HUES6 (cell line): ENCODE data around the gene KY.

ENCODE experiments used
- H3K27ac ChIP-seq: 2 replicates; pipeline ENCODE4 v1.7.0; 2013; ENCODE audit warnings: low read depth, mild to moderate bottlenecking, low read length, inconsistent platforms
- H3K27me3 ChIP-seq: 2 replicates; pipeline ENCODE4 v1.6.1; 2013; ENCODE audit warnings: low read length; ENCODE audit not compliant: control insufficient read depth, insufficient read depth
- H3K36me3 ChIP-seq: 2 replicates; pipeline ENCODE4 v1.6.1; 2013; ENCODE audit warnings: low read length; ENCODE audit not compliant: control insufficient read depth, insufficient read depth
- H3K4me1 ChIP-seq: 2 replicates; pipeline ENCODE4 v1.6.1; 2013; ENCODE audit warnings: low read length; ENCODE audit not compliant: control insufficient read depth, insufficient read depth
- H3K4me3 ChIP-seq: 2 replicates; pipeline ENCODE4 v1.5.1; 2013; ENCODE audit warnings: low read depth, low read length
- H3K9ac ChIP-seq: one replicate; pipeline ENCODE4 v1.6.1; 2013; ENCODE audit warnings: mild to moderate bottlenecking, low read length
- H3K9me3 ChIP-seq: 2 replicates; pipeline ENCODE4 v1.6.1; 2013; ENCODE audit warnings: low read depth, low read length; ENCODE audit not compliant: control insufficient read depth, insufficient read depth

KY gene

GRCh38 chr3:134642445-134643149, 8.2 kb downstream of the KY start:
- H3K9ac ChIP-seq = no peak overlapping the region
- peaks cover 43% of the 10 kb centered on the region for H3K27me3 ChIP-seq
- no peak overlapping the region for H3K4me3 ChIP-seq
- H3K27ac ChIP-seq = no peak overlapping the region
- H3K9me3 ChIP-seq = no peaks in the 10 kb centered on the region
- H3K36me3 ChIP-seq = no peaks in the 10 kb centered on the region
- peaks cover 18% of the 10 kb centered on the region for H3K4me1 ChIP-seq

DNA sequence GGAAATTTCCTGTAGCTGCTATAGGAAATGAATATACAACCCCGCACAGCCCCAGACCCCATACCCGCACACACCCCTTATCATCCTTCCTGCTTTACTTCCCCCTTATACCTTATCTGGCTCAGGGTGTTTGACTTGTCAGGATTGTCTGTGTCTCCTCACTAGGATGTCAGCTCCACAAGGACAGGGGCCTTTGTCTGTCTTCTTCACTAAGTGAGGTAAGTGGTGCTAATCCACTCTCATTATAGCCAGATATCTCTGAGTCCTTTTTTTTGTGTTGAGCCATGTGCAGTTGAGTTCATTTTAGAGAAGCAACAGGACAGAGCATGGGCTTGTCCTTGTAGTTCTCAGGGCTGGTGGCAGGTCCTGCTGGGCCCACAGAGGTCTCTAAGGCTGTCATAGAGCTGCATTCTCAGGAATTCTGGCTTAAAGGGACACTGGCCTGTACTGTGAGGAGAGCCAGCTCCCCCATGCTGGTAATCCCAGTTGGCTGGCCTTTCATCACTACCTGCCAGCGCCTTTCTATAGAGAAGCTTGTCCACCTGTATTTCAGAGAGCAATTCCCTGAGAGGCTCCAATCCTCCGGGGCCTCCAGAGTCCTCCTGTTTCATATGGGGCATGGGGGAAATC, 9.0 kb downstream of the KY start:
- H3K4me1 ChIP-seq = peaks cover 25% of the 10 kb centered on the region
- no peak overlapping the region for H3K27ac ChIP-seq
- H3K9me3 ChIP-seq = no peaks in the 10 kb centered on the region
- H3K4me3 ChIP-seq = no peak overlapping the region
- no peak overlapping the region for H3K9ac ChIP-seq
- H3K27me3 ChIP-seq = peaks cover 35% of the 10 kb centered on the region
- H3K36me3 ChIP-seq = no peaks in the 10 kb centered on the region

- H3K9ac ChIP-seq = peak overlapping the region; percentile 19
- H3K9me3 ChIP-seq = no peaks in the 10 kb centered on the region
- no peak overlapping the region for H3K27ac ChIP-seq
- H3K4me3 ChIP-seq = no peak overlapping the region
- H3K4me1 ChIP-seq = peaks cover 31% of the 10 kb centered on the region
- no peaks in the 10 kb centered on the region for H3K36me3 ChIP-seq
- H3K27me3 ChIP-seq = peaks cover 27% of the 10 kb centered on the region
These were observed 9.9 kb downstream of the KY start for GRCh38 chr3:134640872-134641470.

DNA sequence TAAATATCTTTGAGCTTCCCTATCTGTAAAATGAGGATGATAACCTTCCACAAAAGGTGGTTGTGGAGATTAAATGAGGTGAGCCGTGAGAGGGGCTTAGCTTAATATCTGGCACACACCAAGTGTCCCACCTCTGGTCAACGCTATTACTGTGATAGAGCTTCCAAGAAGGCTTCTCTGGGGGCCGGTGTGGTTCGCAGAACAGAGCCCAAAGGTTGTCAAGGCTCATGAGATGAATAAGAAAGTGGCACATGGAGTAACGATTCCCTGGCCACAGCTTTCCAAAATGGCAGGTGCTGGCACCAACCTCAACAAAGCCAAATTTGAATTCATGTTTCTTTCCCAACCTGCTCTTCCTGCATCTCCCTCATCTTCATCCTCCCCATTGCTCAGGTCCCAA, 10.4 kb downstream of the KY start:
- Histone ChIP-seq H3K9me3 (no peaks in the 10 kb centered on the region), H3K36me3 (no peaks in the 10 kb centered on the region), H3K27me3 (peaks cover 21% of the 10 kb centered on the region), H3K4me1 (peaks cover 31% of the 10 kb centered on the region), H3K4me3 (no peak overlapping the region), H3K9ac (no peak overlapping the region), H3K27ac (no peak overlapping the region)

GRCh38 chr3:134638385-134639030, 12.3 kb downstream of the KY start:
- peaks cover 31% of the 10 kb centered on the region for H3K4me1 ChIP-seq
- H3K9ac ChIP-seq = no peak overlapping the region
- no peaks in the 10 kb centered on the region for H3K36me3 ChIP-seq
- no peak overlapping the region for H3K4me3 ChIP-seq
- 0 out of 2 replicates have a peak, but pooled peaks cover 6% of the 10 kb centered on the region for H3K27me3 ChIP-seq
- no peaks in the 10 kb centered on the region for H3K9me3 ChIP-seq
- no peak overlapping the region for H3K27ac ChIP-seq

DNA sequence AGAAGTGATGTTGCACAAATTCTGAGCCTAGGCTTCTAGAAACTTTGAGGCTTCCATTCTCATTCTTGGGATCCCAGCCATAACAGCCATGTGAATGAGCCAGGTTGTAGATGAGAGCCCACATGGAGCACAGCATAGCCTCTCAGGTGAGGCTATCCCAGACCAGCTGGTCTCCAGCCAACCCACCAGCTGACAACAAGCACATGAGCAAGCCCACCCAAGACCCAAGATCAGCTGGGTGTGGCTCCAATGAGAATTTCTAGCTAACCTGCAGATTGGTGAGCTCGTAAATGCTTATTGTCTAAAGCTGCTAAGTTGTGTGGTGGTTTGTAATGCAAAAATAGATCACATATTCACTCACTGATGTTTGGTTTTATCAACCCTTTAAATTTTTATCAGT, 14.4 kb downstream of the KY start:
- no peak overlapping the region for H3K4me3 ChIP-seq
- peaks cover 17% of the 10 kb centered on the region for H3K4me1 ChIP-seq
- peaks cover 5% of the 10 kb centered on the region; the same call in 1 of the 2 replicates for H3K9me3 ChIP-seq
- H3K27me3 ChIP-seq = no peaks in the 10 kb centered on the region
- no peak overlapping the region for H3K27ac ChIP-seq
- H3K9ac ChIP-seq = no peak overlapping the region
- no peaks in the 10 kb centered on the region for H3K36me3 ChIP-seq

- Histone ChIP-seq H3K4me1 (no peaks in the 10 kb centered on the region), H3K9ac (no peak overlapping the region), H3K27ac (no peak overlapping the region), H3K36me3 (no peaks in the 10 kb centered on the region), H3K4me3 (no peak overlapping the region), H3K9me3 (peaks cover 5% of the 10 kb centered on the region; the same call in 1 of the 2 replicates), H3K27me3 (no peaks in the 10 kb centered on the region)
These were observed 20.3 kb downstream of the KY start for GRCh38 chr3:134630506-134630905.

DNA sequence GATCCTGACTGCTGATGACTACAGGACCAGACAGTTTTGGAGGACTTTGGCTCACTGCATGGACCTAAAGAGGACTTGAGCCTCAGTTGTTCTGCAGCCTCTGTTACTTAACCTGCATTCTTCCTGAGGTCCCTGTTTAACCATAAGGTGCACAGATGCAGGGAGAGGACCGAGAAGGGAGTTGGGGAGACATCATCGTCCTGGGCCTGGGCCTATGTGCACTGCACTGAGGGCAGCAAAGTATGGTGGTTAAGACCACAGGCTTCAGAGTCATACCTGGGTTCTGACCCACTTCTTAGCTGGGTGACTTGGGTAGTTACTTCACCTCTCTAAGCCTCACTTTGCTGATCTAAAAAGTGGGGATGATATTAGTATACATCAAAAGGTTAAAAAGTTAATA, 21.9 kb downstream of the KY start:
- H3K27me3 ChIP-seq = no peaks in the 10 kb centered on the region
- no peaks in the 10 kb centered on the region for H3K4me1 ChIP-seq
- H3K36me3 ChIP-seq = no peaks in the 10 kb centered on the region
- no peak overlapping the region for H3K4me3 ChIP-seq
- no peak overlapping the region for H3K27ac ChIP-seq
- H3K9me3 ChIP-seq = peaks cover 5% of the 10 kb centered on the region; the same call in 1 of the 2 replicates
- no peak overlapping the region for H3K9ac ChIP-seq

DNA sequence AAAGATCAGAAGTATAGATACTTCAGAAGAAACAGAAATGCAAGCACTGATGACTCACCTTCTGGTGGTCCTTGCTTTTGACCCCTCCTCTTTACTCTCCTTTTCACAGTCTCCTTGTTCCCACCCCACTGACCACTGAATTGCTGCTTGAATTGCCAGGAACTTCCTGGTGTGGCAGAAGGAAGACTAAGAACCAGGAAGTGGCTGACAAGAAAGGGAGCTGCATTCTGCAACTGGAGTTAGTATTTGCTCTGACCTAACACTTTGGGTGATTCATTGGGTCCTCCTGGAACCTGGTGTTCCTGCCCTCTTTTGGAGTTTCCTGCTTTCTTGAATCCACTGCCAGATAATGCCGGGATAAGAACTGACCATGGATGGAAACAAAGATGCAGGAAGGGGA, 23.0 kb downstream of the KY start:
- Histone ChIP-seq H3K4me3 (no peak overlapping the region), H3K4me1 (no peaks in the 10 kb centered on the region), H3K9me3 (peaks cover 5% of the 10 kb centered on the region; the same call in 1 of the 2 replicates), H3K9ac (no peak overlapping the region), H3K27me3 (no peaks in the 10 kb centered on the region), H3K27ac (no peak overlapping the region), H3K36me3 (no peaks in the 10 kb centered on the region)

DNA sequence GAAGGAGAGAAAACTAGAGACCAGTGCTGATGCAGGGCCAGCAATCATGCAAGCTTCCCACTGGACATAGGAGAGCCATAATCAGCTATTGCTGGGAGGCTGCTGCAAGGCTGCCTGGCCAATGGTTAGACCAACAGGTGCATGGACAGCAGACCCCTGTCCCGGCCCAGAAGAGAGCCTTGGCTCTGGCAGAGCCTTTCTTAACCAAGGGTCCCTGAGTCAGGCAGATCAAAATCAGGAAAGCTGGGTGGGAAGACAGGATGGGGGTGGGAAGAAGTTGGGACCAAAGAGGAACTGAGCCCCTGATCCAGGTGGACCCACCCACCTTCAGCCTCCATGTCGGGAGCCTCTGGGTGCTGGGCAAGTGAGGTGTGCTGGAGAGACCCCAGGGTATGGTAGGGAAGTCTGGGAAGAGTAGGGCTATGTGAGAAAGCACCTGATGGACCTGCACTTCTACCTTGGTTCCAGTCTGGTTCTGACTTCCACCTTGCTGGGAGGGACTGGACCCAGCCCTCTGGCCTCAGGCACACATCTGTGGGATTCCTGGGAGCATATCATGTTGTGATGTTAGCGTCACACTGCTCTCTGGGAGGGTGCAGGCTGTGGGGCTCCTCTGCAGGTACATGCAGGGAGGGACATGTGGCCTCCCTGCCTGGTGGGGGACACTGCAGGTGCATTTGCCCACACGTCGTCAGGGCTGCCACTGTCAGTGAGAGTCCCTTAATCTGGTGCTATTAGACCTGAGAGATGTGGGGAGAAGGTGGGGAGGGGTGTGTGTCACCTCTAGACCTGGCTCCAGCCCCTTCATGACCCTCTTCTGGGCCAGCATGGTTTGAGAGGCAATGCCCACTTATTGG, 24.7 kb downstream of the KY start:
- Histone ChIP-seq H3K4me3 (no peak overlapping the region), H3K27ac (no peak overlapping the region), H3K36me3 (no peaks in the 10 kb centered on the region), H3K9me3 (no peaks in the 10 kb centered on the region), H3K9ac (no peak overlapping the region), H3K4me1 (no peaks in the 10 kb centered on the region), H3K27me3 (no peaks in the 10 kb centered on the region)
